ENCODE data around the gene MOSPD3. TPM values are rescaled to one million over a fixed set of nuclear protein-coding genes. Genes with fewer than 3 reads are reported as not detected.

MOSPD3 gene
- total and polyA plus RNA-seq, 4 donors, result 14.0 to 33.0 (median 17.1) TPM

- no peaks in the 10 kb centered on the region for H3K36me3 ChIP-seq (ENCODE audit: control insufficient read depth in 1 of 2, insufficient read depth in 2 of 2, low read length in 1 of 2)
- no peak overlapping the region for H3K27ac ChIP-seq (ENCODE audit: low read depth in 1 of 2, low read length in 2 of 2)
- ATAC-seq (ENCODE audit: low FRiP score), result no peak
- H3K4me1 ChIP-seq (ENCODE audit: control insufficient read depth in 1 of 2, insufficient read depth in 2 of 2, low read length in 2 of 2), result no peaks in the 10 kb centered on the region
- intact Hi-C loops (cut with DNase I), result no loop called here
- WGBS, 2 donors, result 86% methylated on average over 8 of the region's 8 CpGs
- no peaks in the 10 kb centered on the region for H3K27me3 ChIP-seq (ENCODE audit: control insufficient read depth in 1 of 2, insufficient read depth in 2 of 2, low read length in 1 of 2)
- H3K9me3 ChIP-seq (ENCODE audit: control insufficient read depth, low read length), result no peaks in the 10 kb centered on the region
- DNase-seq, result no peak
- H3K4me3 ChIP-seq (ENCODE audit: low read length in 2 of 2), result no peak overlapping the region
Observed at GRCh38 chr7:100607111-100607510, 5.2 kb upstream of the MOSPD3 start.

- WGBS, 2 donors, result 91 to 94% methylated on average over 5 of the region's 5 CpGs
- ATAC-seq (ENCODE audit: low FRiP score), result no peak
- no peak overlapping the region for H3K27ac ChIP-seq (ENCODE audit: low read depth in 1 of 2, low read length in 2 of 2)
- H3K36me3 ChIP-seq (ENCODE audit: control insufficient read depth in 1 of 2, insufficient read depth in 2 of 2, low read length in 1 of 2), result no peaks in the 10 kb centered on the region
- no peak overlapping the region for H3K4me3 ChIP-seq (ENCODE audit: low read length in 2 of 2)
- no peaks in the 10 kb centered on the region for H3K4me1 ChIP-seq (ENCODE audit: control insufficient read depth in 1 of 2, insufficient read depth in 2 of 2, low read length in 2 of 2)
- no peak for DNase-seq
- no peaks in the 10 kb centered on the region for H3K27me3 ChIP-seq (ENCODE audit: control insufficient read depth in 1 of 2, insufficient read depth in 2 of 2, low read length in 1 of 2)
- intact Hi-C loops (cut with DNase I), result loop anchor here (5.0 kb wide), 2 partner anchors 62 to 82 kb away; partner anchors contain the start of genes GIGYF1 (in 1 of the 2) and GNB2 (in 1 of the 2)
- H3K9me3 ChIP-seq (ENCODE audit: control insufficient read depth, low read length), result no peaks in the 10 kb centered on the region
Observed at GRCh38 chr7:100609958-100610357, 2.4 kb upstream of the MOSPD3 start.

- intact Hi-C loops (cut with DNase I), result loop anchor here (1.0 to 5.0 kb wide), 4 partner anchors 28 to 79 kb away; partner anchors contain the start of genes GNB2 (in 2 of the 2) and GIGYF1 (in 1 of the 2)
Observed at GRCh38 chr7:100612730-100613390, 520 bp downstream of the MOSPD3 start.

GRCh38 chr7:100613412-100614175 is 1.3 kb downstream of the MOSPD3 start:
- 87 to 88% methylated on average over 13 of the region's 13 CpGs for WGBS, 2 donors
- Histone ChIP-seq H3K4me3 (ENCODE audit: low read length in 2 of 2) (no peak overlapping the region), H3K4me1 (ENCODE audit: control insufficient read depth in 1 of 2, insufficient read depth in 2 of 2, low read length in 2 of 2) (no peaks in the 10 kb centered on the region), H3K9me3 (ENCODE audit: control insufficient read depth, low read length) (no peaks in the 10 kb centered on the region), H3K27ac (ENCODE audit: low read depth in 1 of 2, low read length in 2 of 2) (no peak overlapping the region), H3K27me3 (ENCODE audit: control insufficient read depth in 1 of 2, insufficient read depth in 2 of 2, low read length in 1 of 2) (no peaks in the 10 kb centered on the region), H3K36me3 (ENCODE audit: control insufficient read depth in 1 of 2, insufficient read depth in 2 of 2, low read length in 1 of 2) (no peaks in the 10 kb centered on the region)
- intact Hi-C loops (cut with DNase I), result loop anchor here (2.0 to 5.0 kb wide), 3 partner anchors 29 to 79 kb away; partner anchors contain the start of genes GIGYF1 (in 1 of the 2) and GNB2 (in 1 of the 2)
- no peak for ATAC-seq (ENCODE audit: low FRiP score)
- DNase-seq, result no peak

More at GRCh38 chr7:100612730-100613390, 520 bp downstream of the MOSPD3 start:
- H3K9me3 ChIP-seq (ENCODE audit: control insufficient read depth, low read length), result no peaks in the 10 kb centered on the region
- no peaks in the 10 kb centered on the region for H3K4me1 ChIP-seq (ENCODE audit: control insufficient read depth in 1 of 2, insufficient read depth in 2 of 2, low read length in 2 of 2)
- ATAC-seq (ENCODE audit: low FRiP score) (peak; percentile 40), DNase-seq (no peak)
- H3K36me3 ChIP-seq (ENCODE audit: control insufficient read depth in 1 of 2, insufficient read depth in 2 of 2, low read length in 1 of 2), result no peaks in the 10 kb centered on the region
- peak overlapping the region; percentile 58 to 62 for H3K4me3 ChIP-seq (ENCODE audit: low read length in 2 of 2)
- no peak overlapping the region for H3K27ac ChIP-seq (ENCODE audit: low read depth in 1 of 2, low read length in 2 of 2)
- no peaks in the 10 kb centered on the region for H3K27me3 ChIP-seq (ENCODE audit: control insufficient read depth in 1 of 2, insufficient read depth in 2 of 2, low read length in 1 of 2)
- WGBS, 2 donors, result 1 to 3% methylated on average over 28 to 29 of the region's 29 CpGs

- intact Hi-C loops (cut with DNase I), result loop anchor here (5.0 kb wide), 2 partner anchors 58 to 78 kb away; partner anchors contain the start of genes GIGYF1 (in 1 of the 2) and GNB2 (in 1 of the 2)
- Histone ChIP-seq H3K4me1 (ENCODE audit: control insufficient read depth in 1 of 2, insufficient read depth in 2 of 2, low read length in 2 of 2) (no peaks in the 10 kb centered on the region), H3K27ac (ENCODE audit: low read depth in 1 of 2, low read length in 2 of 2) (no peak overlapping the region), H3K9me3 (ENCODE audit: control insufficient read depth, low read length) (no peaks in the 10 kb centered on the region), H3K27me3 (ENCODE audit: control insufficient read depth in 1 of 2, insufficient read depth in 2 of 2, low read length in 1 of 2) (no peaks in the 10 kb centered on the region), H3K4me3 (ENCODE audit: low read length in 2 of 2) (no peak overlapping the region), H3K36me3 (ENCODE audit: control insufficient read depth in 1 of 2, insufficient read depth in 2 of 2, low read length in 1 of 2) (no peaks in the 10 kb centered on the region)
- ATAC-seq (ENCODE audit: low FRiP score) (no peak), DNase-seq (no peak)
- 74 to 75% methylated on average over 6 of the region's 6 CpGs for WGBS, 2 donors
Observed at GRCh38 chr7:100614308-100614861, 2.0 kb downstream of the MOSPD3 start.

- Histone ChIP-seq H3K27ac (ENCODE audit: low read depth in 1 of 2, low read length in 2 of 2) (no peak overlapping the region), H3K4me3 (ENCODE audit: low read length in 2 of 2) (no peak overlapping the region), H3K27me3 (ENCODE audit: control insufficient read depth in 1 of 2, insufficient read depth in 2 of 2, low read length in 1 of 2) (no peaks in the 10 kb centered on the region), H3K9me3 (ENCODE audit: control insufficient read depth, low read length) (no peaks in the 10 kb centered on the region), H3K4me1 (ENCODE audit: control insufficient read depth in 1 of 2, insufficient read depth in 2 of 2, low read length in 2 of 2) (no peaks in the 10 kb centered on the region), H3K36me3 (ENCODE audit: control insufficient read depth in 1 of 2, insufficient read depth in 2 of 2, low read length in 1 of 2) (no peaks in the 10 kb centered on the region)
- intact Hi-C loops (cut with DNase I), result no loop called here
- ATAC-seq (ENCODE audit: low FRiP score) (no peak), DNase-seq (no peak)
- 92 to 94% methylated on average over 6 of the region's 6 CpGs for WGBS, 2 donors
Observed at GRCh38 chr7:100620239-100620638, 7.9 kb downstream of the MOSPD3 start.

GRCh38 chr7:100620804-100621203 is 8.5 kb downstream of the MOSPD3 start:
- no peaks in the 10 kb centered on the region for H3K36me3 ChIP-seq (ENCODE audit: control insufficient read depth in 1 of 2, insufficient read depth in 2 of 2, low read length in 1 of 2)
- no peak overlapping the region for H3K27ac ChIP-seq (ENCODE audit: low read depth in 1 of 2, low read length in 2 of 2)
- no peaks in the 10 kb centered on the region for H3K27me3 ChIP-seq (ENCODE audit: control insufficient read depth in 1 of 2, insufficient read depth in 2 of 2, low read length in 1 of 2)
- ATAC-seq (ENCODE audit: low FRiP score), result no peak
- no peaks in the 10 kb centered on the region for H3K4me1 ChIP-seq (ENCODE audit: control insufficient read depth in 1 of 2, insufficient read depth in 2 of 2, low read length in 2 of 2)
- no peak overlapping the region for H3K4me3 ChIP-seq (ENCODE audit: low read length in 2 of 2)
- intact Hi-C loops (cut with DNase I), result no loop called here
- 95 to 97% methylated on average over 22 to 23 of the region's 23 CpGs for WGBS, 2 donors
- H3K9me3 ChIP-seq (ENCODE audit: control insufficient read depth, low read length), result no peaks in the 10 kb centered on the region
- DNase-seq, result no peak

- DNase-seq (no peak), ATAC-seq (ENCODE audit: low FRiP score) (no peak)
- intact Hi-C loops (cut with DNase I), result no loop called here
- Histone ChIP-seq H3K27me3 (ENCODE audit: control insufficient read depth in 1 of 2, insufficient read depth in 2 of 2, low read length in 1 of 2) (no peaks in the 10 kb centered on the region), H3K4me1 (ENCODE audit: control insufficient read depth in 1 of 2, insufficient read depth in 2 of 2, low read length in 2 of 2) (no peaks in the 10 kb centered on the region), H3K27ac (ENCODE audit: low read depth in 1 of 2, low read length in 2 of 2) (no peak overlapping the region), H3K9me3 (ENCODE audit: control insufficient read depth, low read length) (no peaks in the 10 kb centered on the region), H3K4me3 (ENCODE audit: low read length in 2 of 2) (no peak overlapping the region), H3K36me3 (ENCODE audit: control insufficient read depth in 1 of 2, insufficient read depth in 2 of 2, low read length in 1 of 2) (no peaks in the 10 kb centered on the region)
- WGBS, 2 donors, result 85 to 87% methylated on average over 8 of the region's 8 CpGs
Observed at GRCh38 chr7:100621554-100621953, 9.2 kb downstream of the MOSPD3 start.

All from aorta (tissue), 5 donors.